Heart right ventricle (tissue), 16 donors: Measurements from ENCODE around the gene POU2F2. TPM values are rescaled to one million over a fixed set of nuclear protein-coding genes. Genes with fewer than 3 reads are reported as not detected.

Source experiments
- ATAC-seq, 8 donors: fragments of 200-7000 bp; cut with Tn5 transposase; one replicate each; pipeline ENCODE4 v1.9.1; 2020; ENCODE audit warnings: mild to moderate bottlenecking in 8 of 8, moderate library complexity in 8 of 8, moderate number of reproducible peaks in 1 of 8
- DNase-seq, 2 donors: peaks; one replicate each; pipeline ENCODE4 v3.0.0-alpha.2; 2020
- H3K27ac ChIP-seq, 10 donors: fragments of 200-600 bp; sonication (generic) in 2 of 10; one replicate each; pipeline versions ENCODE4 v1.5.0 to v1.8.0; 2020 to 2022; ENCODE audit warnings: mild to moderate bottlenecking in 3 of 10
- H3K27me3 ChIP-seq, 7 donors: fragments of 200-600 bp; one replicate each; pipeline ENCODE4 v1.8.0; 2021 to 2022; ENCODE audit warnings: mild to moderate bottlenecking in 2 of 7
- H3K36me3 ChIP-seq, 9 donors: fragments of 200-600 bp; sonication (generic) in 1 of 9; one replicate each; pipeline versions ENCODE4 v1.5.0 to v1.8.0; 2020 to 2022; ENCODE audit warnings: mild to moderate bottlenecking in 2 of 9
- H3K4me1 ChIP-seq, 9 donors: fragments of 200-600 bp; sonication (generic) in 1 of 9; one replicate each; pipeline versions ENCODE4 v1.5.0 to v1.8.0; 2020 to 2022; ENCODE audit warnings: mild to moderate bottlenecking in 4 of 9
- H3K4me3 ChIP-seq, 10 donors: fragments of 200-600 bp; sonication (generic) in 2 of 10; one replicate each; pipeline versions ENCODE4 v1.5.0 to v1.8.0; 2020 to 2022; ENCODE audit warnings: mild to moderate bottlenecking in 7 of 10, moderate library complexity in 2 of 10
- H3K9me3 ChIP-seq, 11 donors: fragments of 200-600 bp in 10 of 11; sonication (generic) in 2 of 11; one replicate each; pipeline versions ENCODE4 v1.5.0 to v1.8.0; 2013 to 2022; ENCODE audit warnings: mild to moderate bottlenecking in 2 of 11, control low read depth in 1 of 11, moderate library complexity in 1 of 11
- CTCF ChIP-seq, 9 donors: fragments of 200-600 bp; sonication (generic) in 2 of 9; IDR thresholded peaks; one replicate each; pipeline versions ENCODE4 v1.5.0 to v1.8.0; 2021 to 2022; ENCODE audit warnings: antibody characterized with exemption in 9 of 9, mild to moderate bottlenecking in 5 of 9, moderate library complexity in 1 of 9
- WGBS, 2 donors: extraction: QIAGEN DNeasy Blood & Tissue Kit; methylation state at CpG; one replicate each; pipeline ENCODE4 v1.1.7; 2013; ENCODE audit warnings: inconsistent platforms in 1 of 2; 5-methylcytosine and 5-hydroxymethylcytosine counted together
- intact Hi-C, 10 donors: fragments of 100-400 bp; cut with DNase I; formaldehyde crosslinking; loops; one replicate each; pipeline versions ENCODE4 v1.11.1 to v1.14.2; 2022
- polyA plus RNA-seq, 2 donors: library from polyadenylated mRNA; stranded (reverse); fragments of 200-250 nt; gene quantifications; one replicate each; pipeline ENCODE4 v1.2.3, GENCODE V29; 2013
- total RNA-seq, 10 donors: library from RNA; stranded (reverse); fragmentation: NEBNext Ultra II Directional in 3 of 10; extraction: Animal tissue kit (Norgen Biotek cat#: 25700) in 3 of 10; gene quantifications; one replicate each; pipeline versions ENCODE4 v1.2.1 to v1.2.4, GENCODE V29; 2021 to 2023
- donor health status: Arrhythmogenic right ventricular cardiomyopathy.
- donor health status: ischemic (EF 13 %, LVEDD 7.1; RV severe dilation, severe dysfunction).
- donor health status: healthy with polysubstance abuse.
- donor health status: DM: no; HTN: yes; CAD: no.
- donor health status: DM: no; HTN: no; CAD: no.
- donor health status: ischemic (EF 25% LVEDD 6.9; RV normal size, moderate dysfunction).
- donor health status: ischemic (EF 25% LVEDD 5.7; RV mildly dilated, moderate dysfunction).
- donor health status: healthy.
- donor health status: DM: yes; HTN: yes; CAD: no.
- donor health status: Ischemic cardiomyopathy.
- donor health status: ischemic (EF 35%, LVEDD 5.7; RV mildly dilated, moderate dysfunction).
- donor health status: nonischemic (EF 11% LVEDD 7.7; RV severe dilation, severe dysfunction).
- donor health status: DM: yes; HTN: yes; CAD: no.
- donor health status: PGD.
- donor health status: ischemic (EF 29% LVEDD 5.4; RV normal size, mild dysfunction).
- donor health status: nonischemic (EF 23%, LVEDD 6.1; RV moderate dilation, normal function).

POU2F2 gene
- total and polyA plus RNA-seq, 12 donors = 0.28 to 3.8 (median 0.69) TPM

GRCh38 chr19:42151782-42152684 lies 19.8 kb upstream of the POU2F2 start:
- intact Hi-C loops = no loop called here
- no peaks in the 10 kb centered on the region for H3K36me3 ChIP-seq
- H3K4me1 ChIP-seq = no peaks in the 10 kb centered on the region
- no peak overlapping the region for H3K27ac ChIP-seq
- ATAC-seq = no peak
- peaks cover 12 to 87% (median 76%) of the 10 kb centered on the region in 7 donors for H3K27me3 ChIP-seq
- no peak for DNase-seq
- TF ChIP-seq CTCF (IDR thresholded peaks at IDR 0.05) = no peak
- 65 to 66% methylated on average over 20 of the region's 20 CpGs for WGBS, 2 donors
- no peak overlapping the region for H3K4me3 ChIP-seq
- H3K9me3 ChIP-seq = no peaks in the 10 kb centered on the region

DNA sequence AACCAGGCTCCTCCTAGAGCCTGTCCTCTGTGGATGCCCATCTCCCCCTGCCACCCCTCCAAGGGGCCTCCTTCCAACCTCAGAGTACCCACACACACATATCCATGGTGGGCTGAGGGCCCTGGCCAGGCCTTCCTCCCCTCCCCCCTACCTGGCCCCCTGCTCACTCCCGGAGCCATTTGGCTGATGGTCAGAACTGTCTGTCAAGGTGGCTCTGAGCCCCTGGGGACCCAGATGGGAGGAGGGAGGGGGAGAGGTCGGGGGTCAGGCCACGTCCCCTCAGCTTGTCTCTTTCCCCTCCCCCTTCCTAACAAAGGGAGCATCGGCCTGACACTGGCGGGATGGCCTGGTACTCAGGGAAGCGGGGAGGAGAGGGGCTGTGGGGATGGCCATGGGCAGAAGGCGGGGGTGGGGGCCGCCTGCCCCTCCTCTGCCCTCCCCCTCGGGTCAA lies 18.7 kb upstream of the POU2F2 start:
- DNase-seq (no peak), ATAC-seq (no peak)
- H3K9me3 ChIP-seq = no peaks in the 10 kb centered on the region
- no peak overlapping the region for H3K4me3 ChIP-seq
- no peaks in the 10 kb centered on the region for H3K4me1 ChIP-seq
- peaks cover 12 to 89% (median 80%) of the 10 kb centered on the region in 7 donors for H3K27me3 ChIP-seq
- intact Hi-C loops = no loop called here
- WGBS, 2 donors = 9 to 19% methylated on average over 9 of the region's 9 CpGs
- no peak overlapping the region for H3K27ac ChIP-seq
- no peaks in the 10 kb centered on the region for H3K36me3 ChIP-seq
- TF ChIP-seq CTCF (IDR thresholded peaks at IDR 0.05) = no peak

GRCh38 chr19:42150364-42150763 lies 18.1 kb upstream of the POU2F2 start:
- Histone ChIP-seq H3K27me3 (peaks cover 12 to 86% (median 76%) of the 10 kb centered on the region in 7 donors), H3K36me3 (no peaks in the 10 kb centered on the region), H3K4me3 (no peak overlapping the region), H3K27ac (no peak overlapping the region), H3K9me3 (no peaks in the 10 kb centered on the region), H3K4me1 (no peaks in the 10 kb centered on the region)
- no peak for DNase-seq
- ATAC-seq = no peak
- TF ChIP-seq CTCF (IDR thresholded peaks at IDR 0.05) = no peak
- intact Hi-C loops = no loop called here
- 12 to 14% methylated on average over 14 to 17 of the region's 17 CpGs for WGBS, 2 donors

GRCh38 chr19:42149447-42150202 lies 17.4 kb upstream of the POU2F2 start:
- Histone ChIP-seq H3K27me3 (peaks cover 12 to 79% (median 68%) of the 10 kb centered on the region in 7 donors), H3K4me1 (no peaks in the 10 kb centered on the region), H3K4me3 (no peak overlapping the region), H3K27ac (no peak overlapping the region), H3K36me3 (no peaks in the 10 kb centered on the region), H3K9me3 (no peaks in the 10 kb centered on the region)
- no peak for TF ChIP-seq CTCF (IDR thresholded peaks at IDR 0.05)
- intact Hi-C loops = no loop called here
- DNase-seq = no peak
- ATAC-seq = no peak
- 22 to 32% methylated on average over 5 of the region's 5 CpGs for WGBS, 2 donors
